Measurements from ENCODE around the gene PHF12. TPM values are rescaled to one million over a fixed set of nuclear protein-coding genes. Genes with fewer than 3 reads are reported as not detected.
"Not testable (repeated sequence)": the region's sequence is repeated elsewhere in the genome, so short reads cannot be mapped to it uniquely, and the experiment has no call there.

The PHF12 gene
- total and polyA plus RNA-seq, 9 donors, result 16.5 to 37.1 (median 32.5) TPM

GRCh38 chr17:28906706-28907438 is 44.4 kb downstream of the PHF12 start:
- Histone ChIP-seq H3K27me3 (ENCODE audit: control insufficient read depth, insufficient read depth, low read length) (no peaks in the 10 kb centered on the region), H3K4me3 (ENCODE audit: low read length) (no peak overlapping the region), H3K36me3 (ENCODE audit: control insufficient read depth, insufficient read depth, low read length) (peaks cover 61% of the 10 kb centered on the region), H3K4me1 (ENCODE audit: control insufficient read depth, insufficient read depth, low read length) (peaks cover 18% of the 10 kb centered on the region), H3K27ac (ENCODE audit: low read length) (no peak overlapping the region), H3K9me3 (replicated peaks; ENCODE audit: control insufficient read depth, low read depth, low read length) (no peaks in the 10 kb centered on the region)
- DNase-seq, result no peak
- 24% methylated on average over 3 of the region's 7 CpGs for WGBS (ENCODE audit: insufficient coverage)

GRCh38 chr17:28906276-28906675 is 45.0 kb downstream of the PHF12 start:
- 74% methylated on average over 7 of the region's 9 CpGs for WGBS (ENCODE audit: insufficient coverage)
- no peak overlapping the region for H3K27ac ChIP-seq (ENCODE audit: low read length)
- no peaks in the 10 kb centered on the region for H3K27me3 ChIP-seq (ENCODE audit: control insufficient read depth, insufficient read depth, low read length)
- H3K9me3 ChIP-seq (replicated peaks; ENCODE audit: control insufficient read depth, low read depth, low read length), result no peaks in the 10 kb centered on the region
- no peak overlapping the region for H3K4me3 ChIP-seq (ENCODE audit: low read length)
- peaks cover 19% of the 10 kb centered on the region for H3K4me1 ChIP-seq (ENCODE audit: control insufficient read depth, insufficient read depth, low read length)
- no peak for DNase-seq
- peaks cover 55% of the 10 kb centered on the region for H3K36me3 ChIP-seq (ENCODE audit: control insufficient read depth, insufficient read depth, low read length)

- no peak overlapping the region for H3K4me3 ChIP-seq (ENCODE audit: low read length)
- H3K4me1 ChIP-seq (ENCODE audit: control insufficient read depth, insufficient read depth, low read length), result peaks cover 19% of the 10 kb centered on the region
- no peak for DNase-seq
- no peaks in the 10 kb centered on the region for H3K9me3 ChIP-seq (replicated peaks; ENCODE audit: control insufficient read depth, low read depth, low read length)
- 53% methylated on average over 2 of the region's 4 CpGs for WGBS (ENCODE audit: insufficient coverage)
- H3K27ac ChIP-seq (ENCODE audit: low read length), result no peak overlapping the region
- peaks cover 40% of the 10 kb centered on the region for H3K36me3 ChIP-seq (ENCODE audit: control insufficient read depth, insufficient read depth, low read length)
- H3K27me3 ChIP-seq (ENCODE audit: control insufficient read depth, insufficient read depth, low read length), result no peaks in the 10 kb centered on the region
Observed at GRCh38 chr17:28904800-28905199, 46.5 kb downstream of the PHF12 start.

GRCh38 chr17:28903546-28903841 is 47.8 kb downstream of the PHF12 start:
- peaks cover 14% of the 10 kb centered on the region for H3K4me1 ChIP-seq (ENCODE audit: control insufficient read depth, insufficient read depth, low read length)
- H3K9me3 ChIP-seq (replicated peaks; ENCODE audit: control insufficient read depth, low read depth, low read length); H3K27ac ChIP-seq (ENCODE audit: low read length); H3K4me3 ChIP-seq (ENCODE audit: low read length); DNase-seq; H3K27me3 ChIP-seq (ENCODE audit: control insufficient read depth, insufficient read depth, low read length): not testable (repeated sequence)
- H3K36me3 ChIP-seq (ENCODE audit: control insufficient read depth, insufficient read depth, low read length), result peaks cover 27% of the 10 kb centered on the region
- 65% methylated on average over 2 of the region's 5 CpGs for WGBS (ENCODE audit: insufficient coverage)

- Histone ChIP-seq H3K36me3 (ENCODE audit: control insufficient read depth, insufficient read depth, low read length) (peaks cover 22% of the 10 kb centered on the region), H3K4me3 (ENCODE audit: low read length) (peak within 1 kb of the TSS; percentile 55), H3K4me1 (ENCODE audit: control insufficient read depth, insufficient read depth, low read length) (peaks cover 13% of the 10 kb centered on the region), H3K27ac (ENCODE audit: low read length) (peak within 1 kb of the TSS; percentile 80), H3K27me3 (ENCODE audit: control insufficient read depth, insufficient read depth, low read length) (no peaks in the 10 kb centered on the region), H3K9me3 (replicated peaks; ENCODE audit: control insufficient read depth, low read depth, low read length) (no peaks in the 10 kb centered on the region)
- under 1% methylated on average over 54 of the region's 55 CpGs for WGBS (ENCODE audit: insufficient coverage)
- peak; percentile 91 for DNase-seq
Observed at GRCh38 chr17:28902819-28903545, 48.3 kb downstream of the PHF12 start, which contains the start of gene DHRS13. Gene DHRS13 (minus strand): TSS chr17:28903079. CDS start chr17:28902944, 135 bp downstream.

GRCh38 chr17:28901866-28902818 is 49.2 kb downstream of the PHF12 start:
- no peaks in the 10 kb centered on the region for H3K27me3 ChIP-seq (ENCODE audit: control insufficient read depth, insufficient read depth, low read length)
- 2% methylated on average over 61 of the region's 62 CpGs for WGBS (ENCODE audit: insufficient coverage)
- DNase-seq, result no peak
- peaks cover 16% of the 10 kb centered on the region for H3K4me1 ChIP-seq (ENCODE audit: control insufficient read depth, insufficient read depth, low read length)
- peak overlapping the region; percentile 80 for H3K27ac ChIP-seq (ENCODE audit: low read length)
- H3K36me3 ChIP-seq (ENCODE audit: control insufficient read depth, insufficient read depth, low read length), result peaks cover 14% of the 10 kb centered on the region
- no peaks in the 10 kb centered on the region for H3K9me3 ChIP-seq (replicated peaks; ENCODE audit: control insufficient read depth, low read depth, low read length)
- peak overlapping the region; percentile 55 for H3K4me3 ChIP-seq (ENCODE audit: low read length)

GRCh38 chr17:28900986-28901726 is 50.2 kb downstream of the PHF12 start:
- no peaks in the 10 kb centered on the region for H3K27me3 ChIP-seq (ENCODE audit: control insufficient read depth, insufficient read depth, low read length)
- DNase-seq, result no peak
- peaks cover 21% of the 10 kb centered on the region for H3K4me1 ChIP-seq (ENCODE audit: control insufficient read depth, insufficient read depth, low read length)
- H3K36me3 ChIP-seq (ENCODE audit: control insufficient read depth, insufficient read depth, low read length), result peaks cover 4% of the 10 kb centered on the region
- 95% methylated on average over 23 of the region's 24 CpGs for WGBS (ENCODE audit: insufficient coverage)
- no peak overlapping the region for H3K27ac ChIP-seq (ENCODE audit: low read length)
- H3K9me3 ChIP-seq (replicated peaks; ENCODE audit: control insufficient read depth, low read depth, low read length), result no peaks in the 10 kb centered on the region
- no peak overlapping the region for H3K4me3 ChIP-seq (ENCODE audit: low read length)

GRCh38 chr17:28899212-28899815 is 52.0 kb downstream of the PHF12 start:
- H3K9me3 ChIP-seq (replicated peaks; ENCODE audit: control insufficient read depth, low read depth, low read length), result no peaks in the 10 kb centered on the region
- no peak overlapping the region for H3K4me3 ChIP-seq (ENCODE audit: low read length)
- H3K36me3 ChIP-seq (ENCODE audit: control insufficient read depth, insufficient read depth, low read length), result no peaks in the 10 kb centered on the region
- H3K27ac ChIP-seq (ENCODE audit: low read length), result no peak overlapping the region
- no CpG with 5 or more reads among the region's 5 CpGs for WGBS (ENCODE audit: insufficient coverage)
- no peak for DNase-seq
- peaks cover 26% of the 10 kb centered on the region for H3K4me1 ChIP-seq (ENCODE audit: control insufficient read depth, insufficient read depth, low read length)
- no peaks in the 10 kb centered on the region for H3K27me3 ChIP-seq (ENCODE audit: control insufficient read depth, insufficient read depth, low read length)

GRCh38 chr17:28898527-28898955 is 52.8 kb downstream of the PHF12 start:
- no peaks in the 10 kb centered on the region for H3K36me3 ChIP-seq (ENCODE audit: control insufficient read depth, insufficient read depth, low read length)
- H3K27ac ChIP-seq (ENCODE audit: low read length), result no peak overlapping the region
- H3K9me3 ChIP-seq (replicated peaks; ENCODE audit: control insufficient read depth, low read depth, low read length), result no peaks in the 10 kb centered on the region
- H3K4me1 ChIP-seq (ENCODE audit: control insufficient read depth, insufficient read depth, low read length), result peaks cover 26% of the 10 kb centered on the region
- 83% methylated on average over 12 of the region's 12 CpGs for WGBS (ENCODE audit: insufficient coverage)
- no peak overlapping the region for H3K4me3 ChIP-seq (ENCODE audit: low read length)
- DNase-seq, result no peak
- no peaks in the 10 kb centered on the region for H3K27me3 ChIP-seq (ENCODE audit: control insufficient read depth, insufficient read depth, low read length)
